ENCODE measurements around the gene TSPO.

DNA sequence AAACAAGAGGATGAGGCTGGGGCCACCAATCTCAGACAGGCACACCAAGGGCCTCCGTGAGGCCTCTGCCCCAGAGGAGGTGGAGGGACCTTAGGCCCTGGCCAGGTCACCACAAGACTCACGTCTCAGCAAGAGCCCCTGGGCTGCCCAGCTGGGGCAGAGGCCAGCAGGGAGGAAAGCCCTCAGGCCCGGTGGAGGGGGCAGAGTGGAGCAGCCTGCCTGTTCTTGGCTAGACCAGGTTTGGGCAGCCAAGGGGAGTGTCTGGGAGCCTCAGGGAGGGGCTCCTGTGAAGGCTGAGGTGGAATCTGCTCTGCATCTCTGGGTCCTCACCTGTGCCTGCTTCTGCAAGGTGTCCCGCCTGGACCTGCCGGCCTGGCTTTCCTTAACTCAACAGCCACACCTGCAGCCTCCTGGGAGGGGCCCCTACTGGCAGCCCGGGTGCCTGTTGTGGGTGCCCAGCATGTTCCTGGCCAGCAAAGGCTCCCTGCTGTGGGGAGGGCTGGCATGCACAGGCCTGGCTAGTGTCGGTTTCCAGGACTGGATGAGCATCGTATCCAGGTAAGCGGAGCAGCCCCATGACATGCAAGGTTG is 23.7 kb downstream of the TSPO start:
- no peak for TF ChIP-seq POLR2A (IDR thresholded peaks at IDR 0.05)
- TF ChIP-seq, protein P1, sequence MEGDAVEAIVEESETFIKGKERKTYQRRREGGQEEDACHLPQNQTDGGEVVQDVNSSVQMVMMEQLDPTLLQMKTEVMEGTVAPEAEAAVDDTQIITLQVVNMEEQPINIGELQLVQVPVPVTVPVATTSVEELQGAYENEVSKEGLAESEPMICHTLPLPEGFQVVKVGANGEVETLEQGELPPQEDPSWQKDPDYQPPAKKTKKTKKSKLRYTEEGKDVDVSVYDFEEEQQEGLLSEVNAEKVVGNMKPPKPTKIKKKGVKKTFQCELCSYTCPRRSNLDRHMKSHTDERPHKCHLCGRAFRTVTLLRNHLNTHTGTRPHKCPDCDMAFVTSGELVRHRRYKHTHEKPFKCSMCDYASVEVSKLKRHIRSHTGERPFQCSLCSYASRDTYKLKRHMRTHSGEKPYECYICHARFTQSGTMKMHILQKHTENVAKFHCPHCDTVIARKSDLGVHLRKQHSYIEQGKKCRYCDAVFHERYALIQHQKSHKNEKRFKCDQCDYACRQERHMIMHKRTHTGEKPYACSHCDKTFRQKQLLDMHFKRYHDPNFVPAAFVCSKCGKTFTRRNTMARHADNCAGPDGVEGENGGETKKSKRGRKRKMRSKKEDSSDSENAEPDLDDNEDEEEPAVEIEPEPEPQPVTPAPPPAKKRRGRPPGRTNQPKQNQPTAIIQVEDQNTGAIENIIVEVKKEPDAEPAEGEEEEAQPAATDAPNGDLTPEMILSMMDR (IDR thresholded peaks at IDR 0.05): no peak
